Natural killer cell (primary cell): ENCODE results near the gene CFHR2. TPM values are rescaled to one million over a fixed set of nuclear protein-coding genes. Genes with fewer than 3 reads are reported as not detected.
"Not testable (repeated sequence)": the region's sequence is repeated elsewhere in the genome, so short reads cannot be mapped to it uniquely, and the experiment has no call there.

ENCODE experiments used
- ATAC-seq, 3 donors: fragments of 150-1000 bp in 2 of 3; fragments of 200-7000 bp in 1 of 3; cut with Tn5 transposase; 1 replicate in 1 of 3; 2 replicates in 2 of 3; pipeline ENCODE4 v1.10.0; 2021; ENCODE audit warnings: mild to moderate bottlenecking in 2 of 3, moderate library complexity in 2 of 3
- DNase-seq, 2 donors: peaks; one replicate each; pipeline versions ENCODE4 v3.0.0 to v3.0.0-alpha.2; 2013 to 2021; ENCODE audit warnings: mixed read lengths in 1 of 2
- H3K27ac ChIP-seq: one replicate; pipeline ENCODE4 v1.5.1; 2013; ENCODE audit warnings: mild to moderate bottlenecking, low read length
- H3K27me3 ChIP-seq: one replicate; pipeline ENCODE4 v1.6.1; 2013; ENCODE audit warnings: low read length; ENCODE audit not compliant: control insufficient read depth, insufficient read depth
- H3K36me3 ChIP-seq: one replicate; pipeline ENCODE4 v1.6.1; 2013; ENCODE audit warnings: low read length; ENCODE audit not compliant: control insufficient read depth, insufficient read depth
- H3K4me1 ChIP-seq: one replicate; pipeline ENCODE4 v1.6.1; 2013; ENCODE audit warnings: low read length; ENCODE audit not compliant: control insufficient read depth, insufficient read depth
- H3K4me3 ChIP-seq: one replicate; pipeline ENCODE4 v1.5.1; 2013; ENCODE audit warnings: low read length
- H3K9me3 ChIP-seq: one replicate; pipeline ENCODE4 v1.6.1; 2013; ENCODE audit warnings: low read length; ENCODE audit not compliant: control insufficient read depth, insufficient read depth
- H3K27ac Mint-ChIP-seq, 2 donors: one replicate each; pipeline ENCODE4 v1.8.0; 2022; ENCODE audit warnings: mild to moderate bottlenecking in 2 of 2, mixed read lengths in 2 of 2, moderate library complexity in 1 of 2
- H3K27me3 Mint-ChIP-seq, 2 donors: one replicate each; pipeline ENCODE4 v1.8.0; 2022; ENCODE audit warnings: low read depth in 2 of 2, mixed read lengths in 2 of 2
- H3K36me3 Mint-ChIP-seq: one replicate; pipeline ENCODE4 v1.8.0; 2022; ENCODE audit warnings: mixed read lengths
- H3K4me1 Mint-ChIP-seq, 2 donors: one replicate each; pipeline ENCODE4 v1.8.0; 2022; ENCODE audit warnings: mixed read lengths in 2 of 2
- H3K4me3 Mint-ChIP-seq: one replicate; pipeline ENCODE4 v1.8.0; 2022; ENCODE audit warnings: mild to moderate bottlenecking, moderate library complexity, mixed read lengths
- H3K9me3 Mint-ChIP-seq, 2 donors: one replicate each; pipeline ENCODE4 v1.8.0; 2022; ENCODE audit warnings: mixed read lengths in 2 of 2
- CTCF ChIP-seq: fragments of 200-600 bp; IDR thresholded peaks from one replicate; pipeline ENCODE4 v1.8.0; 2022; ENCODE audit warnings: antibody characterized with exemption
- WGBS: methylation state at CpG from one replicate; pipeline ENCODE4 v1.1.7; 2013; ENCODE audit warnings: missing lambda C conversion rate; ENCODE audit not compliant: insufficient coverage; 5-methylcytosine and 5-hydroxymethylcytosine counted together
- intact Hi-C: fragments of 100-400 bp; cut with micrococcal nuclease; formaldehyde crosslinking; loops from one replicate; pipeline ENCODE4 v1.14.2; 2022
- total RNA-seq, 4 donors: library from RNA; stranded (reverse); fragments of 120-200 nt in 1 of 4; gene quantifications; one replicate each; pipeline versions ENCODE4 v1.2.3 to v1.2.4, GENCODE V29; 2013 to 2022

The CFHR2 gene
- total RNA-seq = not detected
- not detected for total RNA-seq (2013)

- not testable (repeated sequence) for H3K36me3 ChIP-seq, H3K27ac Mint-ChIP-seq, ATAC-seq, H3K27me3 Mint-ChIP-seq, DNase-seq, H3K36me3 Mint-ChIP-seq, H3K9me3 ChIP-seq, H3K27ac ChIP-seq, H3K4me3 ChIP-seq, H3K27me3 ChIP-seq, H3K4me1 Mint-ChIP-seq, H3K4me3 Mint-ChIP-seq, H3K4me1 ChIP-seq
- peaks cover 6 to 15% of the 10 kb centered on the region in 2 donors for H3K9me3 Mint-ChIP-seq
- intact Hi-C loops = loop anchor here (10.0 kb wide), 1 partner anchor 119 kb away; no protein-coding TSS in a partner anchor
- no CpG with 5 or more reads among the region's 1 CpG for WGBS
Observed at GRCh38 chr1:196943568-196943967, at the start of gene CFHR2. CFHR2 (plus strand) TSS chr1:196943738; CDS start chr1:196943881, 143 bp downstream.

- Histone ChIP-seq H3K9me3 (no peaks in the 10 kb centered on the region), H3K27ac (no peak overlapping the region), H3K4me3 (no peak overlapping the region), H3K36me3 (no peaks in the 10 kb centered on the region), H3K27me3 (peaks cover 2% of the 10 kb centered on the region), H3K4me1 (no peaks in the 10 kb centered on the region)
- Mint-ChIP-seq H3K27me3 (peaks cover 0 to 6% of the 10 kb centered on the region in 2 donors), H3K36me3 (no peaks in the 10 kb centered on the region), H3K27ac (no peak overlapping the region), H3K4me3 (no peak overlapping the region), H3K9me3 (peaks cover 0 to 5% of the 10 kb centered on the region in 2 donors), H3K4me1 (no peaks in the 10 kb centered on the region)
- ATAC-seq (no peak), DNase-seq (no peak)
- no peak for TF ChIP-seq CTCF
- intact Hi-C loops = no loop called here
- WGBS = 73% methylated on average over 8 of the region's 8 CpGs
Observed at GRCh38 chr1:196896355-196896754, 47.2 kb upstream of the CFHR2 start.

DNA sequence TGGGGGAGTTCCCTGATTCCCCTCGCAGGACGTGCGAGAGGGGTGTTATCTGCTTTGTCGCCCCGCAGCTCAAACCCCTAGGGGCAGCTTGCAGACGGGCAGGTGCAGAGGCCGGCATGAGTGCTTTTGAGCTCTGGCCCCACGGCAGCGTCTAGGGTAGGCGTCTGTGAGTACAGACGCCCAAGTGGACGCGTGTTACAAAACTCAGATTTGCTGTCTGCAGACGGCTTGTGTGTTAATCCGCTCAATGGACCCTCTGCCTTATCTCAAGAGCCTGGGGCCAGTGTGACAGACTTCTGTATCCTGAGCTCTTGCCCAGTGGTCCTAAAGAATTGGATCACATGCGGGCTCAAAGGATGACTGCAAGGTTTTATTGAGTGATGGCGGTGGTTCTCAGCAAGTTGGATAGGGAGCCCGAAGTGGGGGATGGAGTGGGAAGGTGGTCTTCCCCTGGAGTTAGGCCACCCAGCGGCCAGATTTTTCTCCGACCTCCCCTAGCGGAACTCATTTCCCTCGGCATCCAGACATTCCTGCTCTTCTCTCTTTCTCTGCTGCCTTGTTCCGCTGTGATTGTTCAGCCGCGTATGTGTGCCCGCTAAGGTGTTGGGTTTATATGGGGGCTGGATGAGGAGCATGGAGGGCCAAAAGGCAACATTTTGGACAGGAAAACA, 46.2 kb upstream of the CFHR2 start:
- Histone ChIP-seq H3K27ac (no peak overlapping the region), H3K4me1 (no peaks in the 10 kb centered on the region), H3K36me3 (no peaks in the 10 kb centered on the region), H3K27me3 (peaks cover 2% of the 10 kb centered on the region), H3K4me3 (no peak overlapping the region), H3K9me3 (no peaks in the 10 kb centered on the region)
- DNase-seq (no peak), ATAC-seq (no peak)
- no peak overlapping the region for H3K4me3 Mint-ChIP-seq
- H3K27ac Mint-ChIP-seq = no peak overlapping the region
- H3K9me3 Mint-ChIP-seq = peaks cover 4 to 5% of the 10 kb centered on the region in 2 donors
- no peak for TF ChIP-seq CTCF
- no peaks in the 10 kb centered on the region for H3K36me3 Mint-ChIP-seq
- no peaks in the 10 kb centered on the region for H3K4me1 Mint-ChIP-seq
- H3K27me3 Mint-ChIP-seq = peaks cover 0 to 6% of the 10 kb centered on the region in 2 donors
- WGBS = 25% methylated on average over 26 of the region's 26 CpGs
- intact Hi-C loops = no loop called here

DNA sequence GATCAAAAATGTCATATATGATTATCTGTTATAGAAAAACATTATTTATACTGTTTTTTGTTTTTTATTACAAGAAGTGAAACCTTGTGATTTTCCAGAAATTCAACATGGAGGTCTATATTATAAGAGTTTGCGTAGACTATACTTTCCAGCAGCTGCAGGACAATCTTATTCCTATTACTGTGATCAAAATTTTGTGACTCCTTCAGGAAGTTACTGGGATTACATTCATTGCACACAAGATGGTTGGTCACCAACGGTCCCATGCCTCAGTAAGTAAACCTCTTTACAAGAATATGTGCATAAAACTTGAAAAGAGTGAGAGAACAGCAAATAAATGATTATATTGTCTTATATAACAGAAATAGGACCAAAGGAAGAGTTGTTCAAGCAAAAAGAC, 41.2 kb upstream of the CFHR2 start:
- H3K36me3 ChIP-seq = no peaks in the 10 kb centered on the region
- no peaks in the 10 kb centered on the region for H3K36me3 Mint-ChIP-seq
- peaks cover 2% of the 10 kb centered on the region for H3K27me3 ChIP-seq
- no peaks in the 10 kb centered on the region for H3K4me1 ChIP-seq
- intact Hi-C loops = no loop called here
- DNase-seq (no peak), ATAC-seq (no peak)
- peaks cover 2 to 4% of the 10 kb centered on the region in 2 donors for H3K9me3 Mint-ChIP-seq
- no peak overlapping the region for H3K4me3 Mint-ChIP-seq
- no peaks in the 10 kb centered on the region for H3K9me3 ChIP-seq
- H3K27ac Mint-ChIP-seq = no peak overlapping the region
- no peak for TF ChIP-seq CTCF
- WGBS = no CpG with 5 or more reads among the region's 2 CpGs
- no peak overlapping the region for H3K27ac ChIP-seq
- H3K4me1 Mint-ChIP-seq = no peaks in the 10 kb centered on the region
- H3K4me3 ChIP-seq = no peak overlapping the region
- peaks cover 0 to 6% of the 10 kb centered on the region in 2 donors for H3K27me3 Mint-ChIP-seq
